Kidney (tissue), 14 donors: ENCODE data around the gene SULF2. TPM values are rescaled to one million over a fixed set of nuclear protein-coding genes. Genes with fewer than 3 reads are reported as not detected.

Experiments
- DNase-seq, 5 donors: peaks; one replicate each; pipeline ENCODE4 v3.0.0-alpha.2; 2013 to 2020
- FAIRE-seq: peaks from 2 replicates; lab custom pipeline; 2012; peaks lifted over from hg19 to GRCh38; lab: Jason Lieb, UNC
- H3K27ac ChIP-seq, 2 donors: one replicate each; pipeline ENCODE4 v1.7.0; 2013; ENCODE audit warnings: low read depth in 2 of 2, low read length in 2 of 2, inconsistent platforms in 1 of 2
- H3K27me3 ChIP-seq: one replicate; pipeline ENCODE4 v1.7.1; 2013; ENCODE audit warnings: low read length, inconsistent platforms; ENCODE audit not compliant: control insufficient read depth, insufficient read depth
- H3K36me3 ChIP-seq, 3 donors: one replicate each; pipeline versions ENCODE4 v1.7.0 to v1.7.1; 2013; ENCODE audit warnings: low read length in 3 of 3, control low read depth in 1 of 3, inconsistent platforms in 1 of 3; ENCODE audit not compliant: insufficient read depth in 3 of 3, control insufficient read depth in 2 of 3
- H3K4me1 ChIP-seq, 3 donors: one replicate each; pipeline versions ENCODE4 v1.7.0 to v1.7.1; 2013; ENCODE audit warnings: low read length in 3 of 3, inconsistent platforms in 1 of 3, low read depth in 1 of 3; ENCODE audit not compliant: control insufficient read depth in 2 of 3, insufficient read depth in 2 of 3
- H3K4me3 ChIP-seq, 3 donors: one replicate each; pipeline versions ENCODE4 v1.7.0 to v1.8.1; 2013; ENCODE audit warnings: low read length in 3 of 3, control low read depth in 1 of 3, inconsistent platforms in 1 of 3
- H3K9ac ChIP-seq, 3 donors: one replicate each; pipeline versions ENCODE4 v1.7.0 to v1.7.1; 2013; ENCODE audit warnings: low read length in 3 of 3, control low read depth in 1 of 3, inconsistent platforms in 1 of 3
- H3K9me3 ChIP-seq, 3 donors: one replicate each; pipeline versions ENCODE4 v1.7.0 to v1.7.1; 2013; ENCODE audit warnings: low read length in 3 of 3, control low read depth in 1 of 3, inconsistent platforms in 1 of 3; ENCODE audit not compliant: control insufficient read depth in 2 of 3, insufficient read depth in 1 of 3
- intact Hi-C: fragments of 100-400 bp; cut with DNase I; formaldehyde crosslinking; loops from one replicate; pipeline ENCODE4 v1.11.1; 2022
- polyA plus RNA-seq: library from polyadenylated mRNA; stranded (reverse); fragments of 350-450 nt; fragmentation: Illumina TruSeq; extraction: RNeasy Lipid Tissue Mini Kit (QIAGEN cat#74804); gene quantifications from one replicate; pipeline ENCODE4 v1.2.3, GENCODE V29; 2014; ENCODE audit warnings: low read depth, low replicate concordance; ENCODE audit not compliant: insufficient read depth
- total RNA-seq: library from RNA; stranded (reverse); fragmentation: NEBNext Ultra II Directional; extraction: Animal tissue kit (Norgen Biotek cat#: 25700); gene quantifications from one replicate; pipeline ENCODE4 v1.2.1, GENCODE V29; 2021
- TF ChIP-seq, protein P1 (sequence below): IDR thresholded peaks from 3 replicates; pipeline ENCODE4 v1.5.1; 2012; ENCODE audit warnings: mild to moderate bottlenecking, moderate library complexity, borderline replicate concordance; ENCODE audit not compliant: insufficient read depth; ENCODE audit errors: extremely low read depth
- donor health status: control.
- donor health status: control.
- donor health status: control.
- donor health status: control.
- donor health status: control.
- donor health status: DM: yes; HTN: yes; CAD: no.
- donor health status: Normal renal cell carcinoma (clear cell type).

The SULF2 gene
- total and polyA plus RNA-seq, 2 donors from 2014 or later: 85.1 to 257 TPM

- H3K27ac ChIP-seq: no peak overlapping the region
- H3K9me3 ChIP-seq: no peaks in the 10 kb centered on the region
- H3K4me1 ChIP-seq: no peaks in the 10 kb centered on the region
- no peak for FAIRE-seq
- intact Hi-C loops: no loop called here
- TF ChIP-seq, protein P1, sequence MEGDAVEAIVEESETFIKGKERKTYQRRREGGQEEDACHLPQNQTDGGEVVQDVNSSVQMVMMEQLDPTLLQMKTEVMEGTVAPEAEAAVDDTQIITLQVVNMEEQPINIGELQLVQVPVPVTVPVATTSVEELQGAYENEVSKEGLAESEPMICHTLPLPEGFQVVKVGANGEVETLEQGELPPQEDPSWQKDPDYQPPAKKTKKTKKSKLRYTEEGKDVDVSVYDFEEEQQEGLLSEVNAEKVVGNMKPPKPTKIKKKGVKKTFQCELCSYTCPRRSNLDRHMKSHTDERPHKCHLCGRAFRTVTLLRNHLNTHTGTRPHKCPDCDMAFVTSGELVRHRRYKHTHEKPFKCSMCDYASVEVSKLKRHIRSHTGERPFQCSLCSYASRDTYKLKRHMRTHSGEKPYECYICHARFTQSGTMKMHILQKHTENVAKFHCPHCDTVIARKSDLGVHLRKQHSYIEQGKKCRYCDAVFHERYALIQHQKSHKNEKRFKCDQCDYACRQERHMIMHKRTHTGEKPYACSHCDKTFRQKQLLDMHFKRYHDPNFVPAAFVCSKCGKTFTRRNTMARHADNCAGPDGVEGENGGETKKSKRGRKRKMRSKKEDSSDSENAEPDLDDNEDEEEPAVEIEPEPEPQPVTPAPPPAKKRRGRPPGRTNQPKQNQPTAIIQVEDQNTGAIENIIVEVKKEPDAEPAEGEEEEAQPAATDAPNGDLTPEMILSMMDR: no peak
- H3K36me3 ChIP-seq: peaks cover 7 to 33% (median 23%) of the 10 kb centered on the region in 3 donors
- DNase-seq: no peak
- no peak overlapping the region for H3K4me3 ChIP-seq
- no peaks in the 10 kb centered on the region for H3K27me3 ChIP-seq
- H3K9ac ChIP-seq: no peak overlapping the region
These were observed 137.3 kb downstream of the SULF2 start for GRCh38 chr20:47647994-47648393.

- no peak overlapping the region for H3K4me3 ChIP-seq
- intact Hi-C loops: no loop called here
- TF ChIP-seq, protein P1: no peak
These were observed 139.6 kb downstream of the SULF2 start for GRCh38 chr20:47645632-47646031.

DNA sequence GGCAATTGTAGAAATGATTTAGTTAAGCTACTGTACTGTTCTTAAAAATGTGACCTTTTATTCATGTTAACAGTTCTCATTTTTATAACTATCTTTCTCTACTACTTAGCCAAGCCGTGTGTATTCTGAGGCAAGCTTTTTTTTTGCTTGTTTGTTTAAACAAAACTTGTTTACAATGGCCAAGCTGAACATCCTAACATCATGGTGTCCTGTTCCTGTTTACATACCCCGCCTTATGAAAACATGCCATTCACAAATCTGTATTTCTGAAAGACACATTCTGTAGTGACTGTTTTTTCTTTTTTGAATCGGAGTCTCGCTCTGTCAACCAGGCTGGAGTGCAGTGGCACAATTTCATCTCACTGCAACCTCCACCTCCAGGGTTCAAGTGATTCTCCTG, 142.7 kb downstream of the SULF2 start:
- no peaks in the 10 kb centered on the region for H3K4me1 ChIP-seq
- H3K27me3 ChIP-seq: no peaks in the 10 kb centered on the region
- FAIRE-seq (no peak), DNase-seq (no peak)
- H3K36me3 ChIP-seq: peaks cover 5 to 14% (median 14%) of the 10 kb centered on the region in 3 donors
- no peak overlapping the region for H3K9ac ChIP-seq
- no peaks in the 10 kb centered on the region for H3K9me3 ChIP-seq
- intact Hi-C loops: no loop called here
- no peak overlapping the region for H3K4me3 ChIP-seq
- no peak overlapping the region for H3K27ac ChIP-seq
- TF ChIP-seq, protein P1: no peak

More at GRCh38 chr20:47645632-47646031, 139.6 kb downstream of the SULF2 start:
- no peak overlapping the region for H3K9ac ChIP-seq
- no peaks in the 10 kb centered on the region for H3K9me3 ChIP-seq
- DNase-seq (peak in 1 of 5 donors; percentile 27), FAIRE-seq (no peak)
- peaks cover 5 to 21% (median 16%) of the 10 kb centered on the region in 3 donors for H3K36me3 ChIP-seq
- no peaks in the 10 kb centered on the region for H3K4me1 ChIP-seq
- no peaks in the 10 kb centered on the region for H3K27me3 ChIP-seq
- no peak overlapping the region for H3K27ac ChIP-seq

DNA sequence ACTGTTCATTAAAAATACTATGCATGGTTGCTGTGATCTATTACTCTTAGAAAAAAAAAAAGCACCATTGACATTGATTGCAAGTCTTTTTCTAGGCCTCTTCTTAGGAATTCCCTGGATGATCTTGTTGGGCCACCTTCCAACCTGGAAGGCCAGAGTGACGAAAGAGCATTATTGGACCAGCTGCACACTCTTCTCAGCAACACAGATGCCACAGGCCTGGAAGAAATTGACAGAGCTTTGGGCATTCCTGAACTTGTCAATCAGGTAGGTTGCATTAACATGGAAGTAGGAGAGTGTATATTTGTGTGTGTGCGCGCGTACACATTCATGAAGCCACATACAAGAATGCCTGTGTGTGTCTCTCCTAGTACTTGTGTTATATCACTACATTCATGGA, 143.2 kb downstream of the SULF2 start:
- Histone ChIP-seq H3K4me3 (no peak overlapping the region), H3K4me1 (no peaks in the 10 kb centered on the region), H3K27me3 (no peaks in the 10 kb centered on the region), H3K9ac (no peak overlapping the region), H3K9me3 (no peaks in the 10 kb centered on the region), H3K27ac (no peak overlapping the region), H3K36me3 (peaks cover 5 to 15% (median 14%) of the 10 kb centered on the region in 3 donors)
- intact Hi-C loops: no loop called here
- no peak for DNase-seq
- TF ChIP-seq, protein P1: no peak
- FAIRE-seq: no peak
